DND-41 (cell line): ENCODE results near the gene PERCC1.

ENCODE experiments used
- ATAC-seq: fragments of 200-7000 bp; cut with Tn5 transposase; 3 replicates; pipeline ENCODE4 v1.9.1; 2021; ENCODE audit warnings: low read depth; ENCODE audit not compliant: insufficient read depth
- DNase-seq: peaks from one replicate; pipeline ENCODE4 v3.0.0-alpha.2; 2020
- H2AFZ ChIP-seq: 2 replicates; pipeline ENCODE4 v1.6.0; 2012; ENCODE audit warnings: low read depth, low read length
- H3K27ac ChIP-seq: 2 replicates; pipeline ENCODE4 v1.5.1; 2012; ENCODE audit warnings: low read length, inconsistent platforms
- H3K27me3 ChIP-seq: fragments of 200-600 bp; sonication (generic); 2 replicates; pipeline ENCODE4 v1.6.0; 2012; ENCODE audit warnings: low read length, mild to moderate bottlenecking, inconsistent platforms; ENCODE audit not compliant: insufficient read depth, poor library complexity
- H3K36me3 ChIP-seq: 2 replicates; pipeline ENCODE4 v1.5.1; 2012; ENCODE audit warnings: low read length, inconsistent platforms; ENCODE audit not compliant: insufficient read depth
- H3K4me1 ChIP-seq: 2 replicates; pipeline ENCODE4 v1.5.1; 2012; ENCODE audit warnings: mild to moderate bottlenecking, low read length; ENCODE audit not compliant: insufficient read depth
- H3K4me2 ChIP-seq: 2 replicates; pipeline ENCODE4 v1.6.0; 2012; ENCODE audit warnings: mild to moderate bottlenecking, moderate library complexity, low read length, inconsistent platforms; ENCODE audit not compliant: insufficient read depth
- H3K4me3 ChIP-seq, 2 experiments: fragments of 200-600 bp in 1 of 2; shearing (Covaris generic) in 1 of 2; 2 replicates each; pipeline ENCODE4 v1.5.1; 2012 to 2016; ENCODE audit warnings: inconsistent platforms in 2 of 2, low read length in 2 of 2, mild to moderate bottlenecking in 2 of 2, low read depth in 1 of 2, moderate library complexity in 1 of 2
- H3K79me2 ChIP-seq: 2 replicates; pipeline ENCODE4 v1.6.0; 2012; ENCODE audit warnings: low read length, inconsistent platforms; ENCODE audit not compliant: insufficient read depth
- H3K9ac ChIP-seq: 2 replicates; pipeline ENCODE4 v1.6.0; 2012; ENCODE audit warnings: low read depth, mild to moderate bottlenecking, inconsistent platforms, low read length, moderate library complexity
- H3K9me3 ChIP-seq: 2 replicates; pipeline ENCODE4 v1.5.1; 2012; ENCODE audit warnings: low read length, moderate library complexity, mild to moderate bottlenecking, inconsistent platforms; ENCODE audit not compliant: insufficient read depth, severe bottlenecking
- H4K20me1 ChIP-seq: 2 replicates; pipeline ENCODE4 v1.6.0; 2012; ENCODE audit warnings: low read length; ENCODE audit not compliant: insufficient read depth
- EZH2 ChIP-seq: IDR thresholded peaks from 3 replicates; pipeline ENCODE4 v1.6.1; 2012; ENCODE audit warnings: borderline replicate concordance, low read depth, mild to moderate bottlenecking, moderate library complexity, low read length, inconsistent platforms; ENCODE audit not compliant: severe bottlenecking
- TF ChIP-seq, protein P1 (sequence below): IDR thresholded peaks from 2 replicates; pipeline ENCODE4 v1.5.1; 2012; ENCODE audit warnings: borderline replicate concordance, low read length, moderate library complexity, mild to moderate bottlenecking; ENCODE audit not compliant: poor library complexity, severe bottlenecking; ENCODE audit errors: extremely low read depth

The PERCC1 gene

DNA sequence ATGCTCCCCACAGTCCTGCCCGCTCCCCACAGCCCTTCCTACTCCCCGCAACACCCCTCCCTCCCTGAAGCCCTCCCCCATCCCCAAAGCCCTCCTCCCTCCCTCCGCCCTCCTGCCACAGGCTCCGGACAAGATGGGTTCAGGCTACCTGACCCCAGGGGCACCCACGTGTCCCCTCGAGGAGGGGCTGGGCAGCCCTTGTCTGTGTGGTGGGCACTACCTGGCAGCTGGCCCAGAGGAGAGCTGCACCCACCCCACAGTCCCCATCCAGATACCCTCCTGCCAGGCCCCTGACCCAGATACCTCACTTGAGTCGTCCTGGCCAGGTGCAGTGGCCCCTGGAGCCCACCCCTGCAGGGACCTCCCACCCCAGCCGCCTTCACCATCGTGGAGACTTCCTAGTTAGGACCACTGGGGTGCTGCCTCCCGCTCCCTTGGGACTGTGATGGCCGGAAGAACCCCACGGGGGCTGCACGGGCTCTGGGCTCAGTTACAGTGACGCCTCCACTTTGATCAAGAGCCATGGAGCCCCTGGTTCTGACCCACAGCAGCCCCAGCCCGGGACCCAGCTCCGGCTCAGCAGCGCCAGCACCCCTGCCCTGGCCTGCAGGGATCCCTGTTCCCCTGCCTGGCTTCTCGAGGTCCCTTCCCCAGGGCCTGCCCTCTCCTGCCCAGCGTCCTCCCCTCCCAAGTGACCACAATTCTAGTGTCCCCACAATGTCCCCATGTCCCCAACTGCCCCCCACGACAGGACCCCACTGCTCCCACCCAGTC is 806 bp downstream of the PERCC1 start:
- Histone ChIP-seq H3K36me3 (no peaks in the 10 kb centered on the region), H2AFZ (no peak overlapping the region), H3K4me3 (no peak overlapping the region), H3K4me1 (no peaks in the 10 kb centered on the region), H3K9me3 (no peaks in the 10 kb centered on the region), H3K27ac (no peak overlapping the region), H3K79me2 (no peaks in the 10 kb centered on the region), H3K9ac (no peak overlapping the region), H4K20me1 (no peaks in the 10 kb centered on the region), H3K27me3 (no peaks in the 10 kb centered on the region), H3K4me2 (no peak overlapping the region)
- ATAC-seq (no peak), DNase-seq (no peak)
- no peak for TF ChIP-seq EZH2
- TF ChIP-seq, protein P1, sequence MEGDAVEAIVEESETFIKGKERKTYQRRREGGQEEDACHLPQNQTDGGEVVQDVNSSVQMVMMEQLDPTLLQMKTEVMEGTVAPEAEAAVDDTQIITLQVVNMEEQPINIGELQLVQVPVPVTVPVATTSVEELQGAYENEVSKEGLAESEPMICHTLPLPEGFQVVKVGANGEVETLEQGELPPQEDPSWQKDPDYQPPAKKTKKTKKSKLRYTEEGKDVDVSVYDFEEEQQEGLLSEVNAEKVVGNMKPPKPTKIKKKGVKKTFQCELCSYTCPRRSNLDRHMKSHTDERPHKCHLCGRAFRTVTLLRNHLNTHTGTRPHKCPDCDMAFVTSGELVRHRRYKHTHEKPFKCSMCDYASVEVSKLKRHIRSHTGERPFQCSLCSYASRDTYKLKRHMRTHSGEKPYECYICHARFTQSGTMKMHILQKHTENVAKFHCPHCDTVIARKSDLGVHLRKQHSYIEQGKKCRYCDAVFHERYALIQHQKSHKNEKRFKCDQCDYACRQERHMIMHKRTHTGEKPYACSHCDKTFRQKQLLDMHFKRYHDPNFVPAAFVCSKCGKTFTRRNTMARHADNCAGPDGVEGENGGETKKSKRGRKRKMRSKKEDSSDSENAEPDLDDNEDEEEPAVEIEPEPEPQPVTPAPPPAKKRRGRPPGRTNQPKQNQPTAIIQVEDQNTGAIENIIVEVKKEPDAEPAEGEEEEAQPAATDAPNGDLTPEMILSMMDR: no peak

DNA sequence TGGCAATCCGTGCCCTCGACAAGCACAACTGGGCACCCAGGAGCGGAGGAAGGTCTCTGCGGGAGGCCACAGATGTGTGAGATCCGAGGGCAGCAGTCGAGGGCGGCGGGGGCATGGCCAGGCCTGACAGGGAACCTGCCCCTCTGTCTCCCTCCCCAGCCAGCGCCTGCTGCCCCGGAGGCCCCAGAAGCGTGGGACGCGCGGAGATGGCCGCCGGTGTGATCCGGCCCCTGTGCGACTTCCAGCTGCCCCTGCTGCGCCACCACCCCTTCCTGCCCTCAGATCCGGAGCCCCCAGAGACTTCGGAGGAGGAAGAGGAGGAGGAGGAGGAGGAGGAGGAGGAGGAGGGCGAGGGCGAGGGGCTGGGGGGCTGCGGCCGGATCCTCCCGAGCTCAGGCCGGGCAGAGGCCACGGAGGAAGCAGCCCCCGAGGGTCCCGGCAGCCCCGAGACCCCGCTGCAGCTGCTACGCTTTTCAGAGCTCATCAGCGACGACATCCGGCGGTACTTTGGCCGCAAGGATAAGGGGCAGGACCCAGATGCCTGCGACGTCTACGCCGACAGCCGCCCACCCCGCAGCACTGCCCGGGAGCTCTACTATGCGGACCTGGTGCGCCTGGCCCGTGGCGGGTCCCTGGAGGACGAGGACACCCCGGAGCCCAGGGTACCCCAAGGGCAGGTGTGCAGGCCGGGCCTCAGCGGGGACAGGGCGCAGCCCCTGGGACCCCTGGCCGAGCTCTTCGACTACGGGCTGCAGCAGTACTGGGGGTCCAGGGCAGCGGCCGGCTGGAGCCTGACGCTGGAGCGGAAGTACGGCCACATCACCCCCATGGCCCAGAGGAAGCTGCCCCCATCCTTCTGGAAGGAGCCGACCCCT is 1.7 kb downstream of the PERCC1 start:
- Histone ChIP-seq H3K27me3 (no peaks in the 10 kb centered on the region), H2AFZ (no peak overlapping the region), H3K27ac (no peak overlapping the region), H3K79me2 (no peaks in the 10 kb centered on the region), H3K4me3 (no peak overlapping the region), H3K4me1 (no peaks in the 10 kb centered on the region), H4K20me1 (no peaks in the 10 kb centered on the region), H3K36me3 (no peaks in the 10 kb centered on the region), H3K4me2 (no peak overlapping the region), H3K9ac (no peak overlapping the region), H3K9me3 (no peaks in the 10 kb centered on the region)
- DNase-seq (no peak), ATAC-seq (no peak)
- TF ChIP-seq EZH2: no peak

DNA sequence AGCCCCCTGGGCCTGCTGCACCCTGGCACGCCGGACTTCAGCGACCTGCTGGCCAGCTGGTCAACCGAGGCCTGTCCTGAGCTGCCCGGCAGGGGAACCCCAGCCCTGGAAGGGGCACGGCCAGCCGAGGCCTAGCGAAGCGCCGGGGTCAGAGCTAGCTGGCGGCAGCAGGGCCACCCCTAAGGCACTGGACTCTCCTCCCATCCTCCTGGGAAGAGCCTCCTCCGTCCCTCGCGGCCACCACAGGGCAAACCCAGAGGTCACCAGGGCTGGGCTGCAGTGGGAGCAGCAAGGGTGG is 2.3 kb downstream of the PERCC1 start:
- no peak overlapping the region for H2AFZ ChIP-seq
- TF ChIP-seq, protein P1: no peak
- no peak for TF ChIP-seq EZH2
- DNase-seq (no peak), ATAC-seq (no peak)
- no peak overlapping the region for H3K9ac ChIP-seq
- no peaks in the 10 kb centered on the region for H3K4me1 ChIP-seq
- H3K79me2 ChIP-seq: no peaks in the 10 kb centered on the region
- no peak overlapping the region for H3K4me3 ChIP-seq
- no peaks in the 10 kb centered on the region for H3K9me3 ChIP-seq
- no peaks in the 10 kb centered on the region for H4K20me1 ChIP-seq
- no peaks in the 10 kb centered on the region for H3K27me3 ChIP-seq
- no peak overlapping the region for H3K4me2 ChIP-seq
- H3K36me3 ChIP-seq: no peaks in the 10 kb centered on the region
- no peak overlapping the region for H3K27ac ChIP-seq

DNA sequence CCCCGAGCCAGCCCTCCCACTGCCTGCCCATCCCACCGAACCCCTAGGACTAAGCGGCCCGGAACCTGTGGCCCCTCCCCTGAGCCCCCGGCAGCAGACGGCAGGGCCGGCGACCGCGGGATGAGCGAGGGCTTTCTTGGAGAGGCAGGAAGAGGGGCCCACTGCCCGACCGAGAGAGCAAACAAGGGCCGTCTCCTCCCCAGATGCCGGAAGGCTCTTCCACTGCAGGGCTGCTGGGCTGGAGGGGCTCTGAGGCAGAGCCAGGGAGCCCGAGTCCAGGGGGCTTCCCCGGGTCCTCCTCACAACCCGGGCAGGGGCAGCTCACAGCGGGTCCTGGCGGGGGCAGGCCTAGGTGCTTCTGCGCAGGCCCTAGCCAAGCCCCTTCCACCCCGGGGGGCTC is 2.9 kb downstream of the PERCC1 start:
- Histone ChIP-seq H3K9me3 (no peaks in the 10 kb centered on the region), H3K4me1 (no peaks in the 10 kb centered on the region), H3K27me3 (no peaks in the 10 kb centered on the region), H4K20me1 (no peaks in the 10 kb centered on the region), H3K36me3 (no peaks in the 10 kb centered on the region), H3K27ac (no peak overlapping the region), H3K4me3 (no peak overlapping the region), H3K9ac (no peak overlapping the region), H3K4me2 (no peak overlapping the region), H3K79me2 (no peaks in the 10 kb centered on the region), H2AFZ (no peak overlapping the region)
- no peak for ATAC-seq
- no peak for DNase-seq
- TF ChIP-seq EZH2: no peak
- TF ChIP-seq, protein P1: no peak
